Stimulated activated CD4-positive, alpha-beta T cell treated with anti-CD3 and anti-CD28 coated beads, Interleukin-15, amount 100 ng/mL, for 24 hours (primary cell): ENCODE data around the gene RBM44.

Experiments
- DNase-seq: peaks from one replicate; pipeline ENCODE4 v3.0.0-alpha.2; 2020

The RBM44 gene

GRCh38 chr2:237873897-237874551, 75.4 kb downstream of the RBM44 start:
- no peak for DNase-seq

DNA sequence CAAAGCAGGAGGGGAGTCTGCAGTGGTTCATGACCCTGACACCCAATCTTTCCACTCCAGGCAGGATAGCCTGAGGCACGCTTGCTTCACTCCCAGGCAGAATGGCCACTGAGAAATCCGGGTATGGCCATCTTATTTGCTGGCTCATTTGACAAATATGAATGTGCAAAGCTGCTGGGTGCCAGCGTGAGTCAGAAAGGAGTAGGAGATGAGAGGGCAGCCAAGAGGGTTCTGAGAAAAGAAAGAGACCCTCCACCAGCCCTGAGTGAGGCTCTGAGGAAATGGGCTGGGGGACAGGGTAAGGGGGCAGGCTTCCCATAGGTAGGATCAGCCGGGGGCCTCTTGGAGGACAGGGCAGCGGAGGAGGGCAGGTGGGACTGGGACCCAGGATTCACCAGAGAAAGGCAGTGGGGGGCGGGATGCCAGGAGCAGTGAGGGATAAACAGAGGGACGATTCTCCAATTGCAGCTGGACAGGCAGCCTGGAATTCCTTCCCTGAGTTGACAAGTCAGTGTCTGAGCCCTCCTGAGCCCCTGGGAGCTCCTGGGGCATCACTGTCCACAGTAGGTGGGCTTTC, 76.1 kb downstream of the RBM44 start:
- DNase-seq: no peak

DNA sequence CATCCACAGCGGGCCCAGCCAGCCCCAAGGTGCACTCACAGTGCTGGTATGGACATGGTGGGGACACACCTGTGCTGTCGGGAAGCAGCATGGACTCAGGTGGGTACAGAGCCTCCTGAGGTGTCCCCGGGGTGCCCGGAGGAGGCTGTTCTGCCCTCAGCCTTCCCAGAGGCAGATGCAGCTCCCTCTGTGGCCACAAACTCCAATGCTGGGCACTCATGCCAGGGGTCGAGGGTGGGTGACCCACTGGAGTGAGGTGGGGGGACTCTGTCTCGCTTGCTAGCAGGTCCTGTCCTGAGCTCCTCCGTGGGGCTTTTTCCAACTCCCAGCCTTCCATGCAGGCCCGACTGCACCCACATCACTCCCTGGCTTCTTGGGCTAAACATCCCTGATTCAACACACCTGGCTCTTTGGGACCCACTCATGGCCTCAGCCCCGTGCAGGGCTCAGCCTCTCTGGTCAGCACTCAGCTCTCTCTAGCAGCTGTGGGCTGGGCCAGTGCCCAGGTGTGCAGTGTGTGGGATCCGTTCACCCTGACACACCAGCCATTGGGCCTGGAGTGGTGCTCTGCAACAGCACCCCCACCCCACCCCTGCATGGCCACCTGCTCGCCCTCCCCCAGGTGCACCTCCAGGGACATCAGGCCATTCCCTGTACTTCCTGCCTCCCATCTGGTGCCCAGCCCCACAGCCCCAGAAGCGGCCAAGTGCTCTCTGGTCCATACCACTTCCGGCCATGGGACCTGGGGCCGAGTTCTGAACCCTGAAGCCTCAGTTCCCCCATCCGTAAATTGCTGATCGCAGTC, 76.9 kb downstream of the RBM44 start:
- DNase-seq: no peak

DNA sequence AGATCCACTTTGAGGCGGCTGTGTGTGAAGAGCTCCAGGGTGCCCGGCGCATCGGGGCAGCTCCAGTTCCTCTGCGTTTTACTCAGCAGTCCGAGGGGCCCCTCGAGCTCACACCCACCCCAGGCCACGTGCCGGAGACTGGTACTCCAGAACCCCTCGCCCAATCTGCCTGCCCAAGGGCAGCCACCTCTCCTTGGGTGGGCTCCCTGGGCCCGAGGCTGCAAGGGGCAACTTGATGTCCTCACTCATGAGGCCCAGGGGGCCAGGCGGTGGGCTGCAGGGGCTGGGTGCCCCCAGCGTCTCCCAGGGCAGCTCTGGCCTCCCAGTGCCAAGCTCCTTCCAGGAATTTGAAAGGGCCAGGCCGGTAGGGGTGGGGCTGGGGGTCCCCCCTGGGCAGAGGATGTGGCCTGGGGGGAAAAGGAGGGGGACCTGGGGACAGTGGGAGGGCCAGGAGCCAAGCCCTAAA, 77.5 kb downstream of the RBM44 start:
- no peak for DNase-seq

- no peak for DNase-seq
These were observed 78.0 kb downstream of the RBM44 start for GRCh38 chr2:237876532-237876931.

- no peak for DNase-seq
These were observed 78.4 kb downstream of the RBM44 start for GRCh38 chr2:237876951-237877491.

- no peak for DNase-seq
These were observed 79.2 kb downstream of the RBM44 start for GRCh38 chr2:237877576-237878307.

DNA sequence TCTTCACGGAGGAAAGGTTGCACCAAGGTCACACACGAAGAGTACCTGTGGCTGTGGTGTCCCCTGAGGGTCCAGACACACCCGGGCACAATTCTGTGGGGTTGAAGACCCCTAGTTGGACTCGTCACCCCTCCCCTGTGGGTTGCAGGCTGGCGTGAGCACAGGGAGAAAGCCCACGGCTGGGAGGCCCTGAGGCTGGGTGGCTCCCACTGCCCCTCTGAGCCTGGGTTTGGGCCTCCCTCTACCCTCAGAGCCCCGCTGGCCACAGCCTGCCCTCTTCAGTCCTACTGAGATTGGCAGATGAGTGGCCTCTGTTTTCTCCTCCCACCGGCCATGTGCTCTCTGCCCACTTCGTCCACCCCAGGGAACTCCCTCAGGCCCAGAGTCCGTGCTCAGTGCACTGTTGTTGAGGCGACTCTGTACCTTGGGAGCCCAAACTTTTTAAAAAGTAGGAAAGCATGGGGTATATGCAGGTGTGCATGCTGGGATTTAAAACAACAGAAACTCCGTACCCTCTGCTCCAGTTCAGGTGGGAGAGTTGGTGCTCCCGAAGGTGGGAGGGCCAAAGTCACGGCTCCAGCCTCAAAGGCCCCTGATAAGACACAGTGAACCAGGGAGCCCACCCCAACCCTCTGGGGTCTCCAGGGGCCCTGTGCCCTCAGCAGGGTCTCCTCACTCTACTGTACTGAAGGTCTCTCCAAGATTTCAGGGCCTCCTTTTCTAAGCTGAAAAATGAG, 79.9 kb downstream of the RBM44 start:
- DNase-seq: no peak

- DNase-seq: no peak
These were observed 80.5 kb downstream of the RBM44 start for GRCh38 chr2:237879058-237879430.

- no peak for DNase-seq
These were observed 81.5 kb downstream of the RBM44 start for GRCh38 chr2:237879991-237880560.

- DNase-seq: no peak
These were observed 84.2 kb downstream of the RBM44 start for GRCh38 chr2:237882510-237883481.

DNA sequence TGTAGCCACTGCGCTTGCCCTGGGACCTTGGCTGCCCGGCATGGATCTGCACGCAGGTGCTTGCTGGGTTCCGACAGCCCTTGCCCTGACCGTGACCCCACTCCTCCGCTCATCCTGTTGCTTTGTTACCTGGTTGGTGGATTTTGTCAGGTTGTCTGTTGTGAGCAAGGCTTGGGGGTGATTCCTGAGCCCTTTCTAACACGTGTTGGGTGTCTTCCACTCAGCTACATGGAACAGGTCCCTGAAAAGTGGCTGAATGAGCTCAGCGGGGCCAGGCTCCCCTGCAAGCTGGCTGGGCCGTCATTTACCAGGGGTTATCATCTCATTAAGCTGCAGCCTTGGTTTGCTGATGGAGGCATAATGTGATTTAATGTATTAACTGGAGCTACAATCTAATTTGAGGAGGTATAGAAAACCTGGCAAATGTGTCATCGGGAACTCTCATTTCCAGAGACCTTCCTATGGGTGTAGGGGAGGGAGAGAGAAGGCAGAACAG, 85.4 kb downstream of the RBM44 start:
- DNase-seq: no peak

GRCh38 chr2:237884681-237885080, 86.1 kb downstream of the RBM44 start:
- no peak for DNase-seq

GRCh38 chr2:237885111-237885930, 86.7 kb downstream of the RBM44 start:
- no peak for DNase-seq

DNA sequence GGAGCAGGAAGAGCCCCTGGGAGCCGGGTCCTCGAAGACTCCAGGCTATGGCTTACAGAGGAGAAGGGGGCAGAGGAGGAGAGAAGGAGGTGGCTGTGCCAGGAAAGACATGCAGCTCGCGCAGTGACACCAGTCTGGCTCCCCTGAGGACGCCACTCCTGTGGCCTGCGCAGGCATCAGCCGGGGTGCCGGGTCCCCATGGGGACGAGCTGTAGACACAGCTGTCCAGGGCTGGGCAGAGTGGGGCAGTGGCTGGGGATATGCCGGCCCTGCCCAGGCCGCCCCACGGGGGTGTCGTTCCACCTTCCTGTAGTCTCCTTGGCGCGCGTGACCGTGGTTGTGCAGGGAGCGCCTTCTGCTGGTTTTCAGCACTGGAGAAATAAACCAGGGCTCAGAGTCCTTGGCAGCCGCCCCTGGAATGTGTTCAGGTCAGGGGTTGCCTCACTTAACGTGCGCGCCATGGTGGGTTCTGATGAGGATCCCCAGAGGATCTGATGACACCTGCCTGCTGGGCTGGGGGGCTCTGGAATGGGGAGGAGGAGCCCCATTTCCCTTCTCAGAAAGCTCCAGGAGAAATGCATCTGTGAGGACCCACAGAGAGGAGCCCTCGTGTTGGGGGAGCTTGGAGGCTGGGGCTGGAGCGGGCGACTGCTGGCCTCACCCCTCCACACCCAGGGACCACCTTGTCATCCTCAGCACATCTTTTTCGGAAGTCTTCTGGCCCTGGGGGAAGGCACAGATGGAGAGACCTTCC, 87.5 kb downstream of the RBM44 start:
- DNase-seq: no peak

- no peak for DNase-seq
These were observed 88.3 kb downstream of the RBM44 start for GRCh38 chr2:237886685-237887481.

- DNase-seq: no peak
These were observed 89.8 kb downstream of the RBM44 start for GRCh38 chr2:237888389-237888788.

DNA sequence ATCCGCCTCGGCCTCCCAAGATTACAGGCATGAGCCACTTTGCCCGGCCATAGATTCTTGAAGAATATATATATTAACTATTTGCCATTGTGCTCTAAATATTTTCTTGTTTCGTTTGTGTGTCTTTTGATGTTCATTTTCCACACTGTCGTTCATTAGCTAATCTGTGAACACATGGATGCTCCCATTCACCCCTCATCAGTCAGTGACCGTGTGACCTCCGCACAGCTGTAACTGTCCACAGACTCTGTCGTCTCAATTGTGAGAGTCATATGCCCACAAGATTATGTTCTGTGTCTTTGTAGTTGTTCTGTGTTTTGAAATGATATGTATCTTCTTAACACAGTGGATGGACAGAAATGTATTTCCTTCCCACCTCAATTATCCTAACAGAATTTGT, 90.4 kb downstream of the RBM44 start:
- DNase-seq: no peak
